Activated CD4-positive, alpha-beta T cell treated with anti-CD3 and anti-CD28 coated beads for 36 hours (primary cell): Measurements from ENCODE around the gene CARM1. TPM values are rescaled to one million over a fixed set of nuclear protein-coding genes. Genes with fewer than 3 reads are reported as not detected.
"Not testable (repeated sequence)": the region's sequence is repeated elsewhere in the genome, so short reads cannot be mapped to it uniquely, and the experiment has no call there.

ENCODE experiments used
- ATAC-seq: fragments of 200-7000 bp; cut with Tn5 transposase; one replicate; pipeline ENCODE4 v1.10.0; 2021; ENCODE audit warnings: mild to moderate bottlenecking, moderate library complexity
- CTCF ChIA-PET: fragments of 350-600 bp; sonication (Branson Sonifier 250); formaldehyde crosslinking; loops from one replicate; lab custom pipeline; 2021; ENCODE audit warnings: antibody characterized with exemption; lab: Charles Lee
- POLR2A ChIA-PET: fragments of 350-600 bp; sonication (Branson Sonifier 250); formaldehyde crosslinking; loops from one replicate; lab custom pipeline; 2021; ENCODE audit warnings: antibody characterized with exemption, inconsistent platforms; lab: Charles Lee
- DNase-seq: peaks from one replicate; pipeline ENCODE4 v3.0.0-alpha.2; 2020
- H3K27ac Mint-ChIP-seq: one replicate; pipeline ENCODE4 v1.8.0; 2021; ENCODE audit warnings: mixed read lengths
- H3K27me3 Mint-ChIP-seq: one replicate; pipeline ENCODE4 v1.8.0; 2021; ENCODE audit warnings: mixed read lengths
- H3K36me3 Mint-ChIP-seq: one replicate; pipeline ENCODE4 v1.8.0; 2021; ENCODE audit warnings: low read depth, mixed read lengths
- H3K4me1 Mint-ChIP-seq: one replicate; pipeline ENCODE4 v1.8.0; 2021; ENCODE audit warnings: mixed read lengths
- H3K4me3 Mint-ChIP-seq: one replicate; pipeline ENCODE4 v1.8.0; 2021; ENCODE audit warnings: mild to moderate bottlenecking, moderate library complexity, mixed read lengths
- H3K9me3 Mint-ChIP-seq: one replicate; pipeline ENCODE4 v1.8.0; 2021; ENCODE audit warnings: low read depth, mixed read lengths
- intact Hi-C, 2 experiments: fragments of 100-400 bp; cut with DNase I in 1 of 2; cut with micrococcal nuclease in 1 of 2; formaldehyde crosslinking; loops; one replicate each; pipeline versions ENCODE4 v1.14.2 to v1.15.1; 2022 to 2024; cut with DNase I, micrococcal nuclease
- total RNA-seq, 2 experiments: library from RNA; stranded (reverse); gene quantifications; one replicate each; pipeline ENCODE4 v1.2.3, GENCODE V29; 2021

The CARM1 gene
- total RNA-seq, 2 experiments from 2014 or later = 82.3 to 96.8 TPM

DNA sequence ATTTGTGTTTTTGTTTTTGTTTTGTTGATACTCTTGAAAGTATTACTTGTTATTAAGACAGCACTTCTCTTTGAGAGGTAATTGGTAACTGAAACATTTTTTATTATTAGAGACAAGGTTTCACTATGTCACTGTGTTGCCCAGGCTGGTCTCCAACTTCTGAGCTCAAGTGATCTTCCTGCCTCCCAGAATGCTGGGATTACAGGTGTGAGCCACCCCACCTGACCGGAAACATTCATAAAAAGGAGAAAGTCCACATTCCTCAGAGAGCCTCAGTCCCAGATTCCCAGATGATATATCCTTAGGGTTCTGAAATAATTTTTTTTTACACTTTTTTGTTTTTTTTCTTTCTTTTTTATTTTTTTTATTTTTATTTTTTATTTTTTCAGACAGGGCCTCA, 2.7 kb downstream of the CARM1 start:
- no peak overlapping the region for H3K4me3 Mint-ChIP-seq
- intact Hi-C loops = loop anchor here (5.0 to 10.0 kb wide), 3 partner anchors 53 to 769 kb away; partner anchors contain the start of genes ANGPTL6 (in 1 of the 2), KANK2 (in 1 of the 2), PPAN (in 1 of the 2) and TIMM29 (in 1 of the 2)
- ChIA-PET POLR2A (interaction anchor here (0.6 kb wide), 2 partner anchors 252 to 705 kb away, joined by 4 to 5 read pairs; no protein-coding TSS in a partner anchor), CTCF (interaction anchor here (0.9 to 2.6 kb wide), 2 partner anchors 10 to 274 kb away, joined by 4 to 13 read pairs; no protein-coding TSS in a partner anchor)
- no peaks in the 10 kb centered on the region for H3K9me3 Mint-ChIP-seq
- no peaks in the 10 kb centered on the region for H3K27me3 Mint-ChIP-seq
- ATAC-seq = no peak
- DNase-seq = no peak
- H3K36me3 Mint-ChIP-seq = peaks cover 8% of the 10 kb centered on the region
- peaks cover 45% of the 10 kb centered on the region for H3K4me1 Mint-ChIP-seq
- peak overlapping the region; percentile 51 for H3K27ac Mint-ChIP-seq

DNA sequence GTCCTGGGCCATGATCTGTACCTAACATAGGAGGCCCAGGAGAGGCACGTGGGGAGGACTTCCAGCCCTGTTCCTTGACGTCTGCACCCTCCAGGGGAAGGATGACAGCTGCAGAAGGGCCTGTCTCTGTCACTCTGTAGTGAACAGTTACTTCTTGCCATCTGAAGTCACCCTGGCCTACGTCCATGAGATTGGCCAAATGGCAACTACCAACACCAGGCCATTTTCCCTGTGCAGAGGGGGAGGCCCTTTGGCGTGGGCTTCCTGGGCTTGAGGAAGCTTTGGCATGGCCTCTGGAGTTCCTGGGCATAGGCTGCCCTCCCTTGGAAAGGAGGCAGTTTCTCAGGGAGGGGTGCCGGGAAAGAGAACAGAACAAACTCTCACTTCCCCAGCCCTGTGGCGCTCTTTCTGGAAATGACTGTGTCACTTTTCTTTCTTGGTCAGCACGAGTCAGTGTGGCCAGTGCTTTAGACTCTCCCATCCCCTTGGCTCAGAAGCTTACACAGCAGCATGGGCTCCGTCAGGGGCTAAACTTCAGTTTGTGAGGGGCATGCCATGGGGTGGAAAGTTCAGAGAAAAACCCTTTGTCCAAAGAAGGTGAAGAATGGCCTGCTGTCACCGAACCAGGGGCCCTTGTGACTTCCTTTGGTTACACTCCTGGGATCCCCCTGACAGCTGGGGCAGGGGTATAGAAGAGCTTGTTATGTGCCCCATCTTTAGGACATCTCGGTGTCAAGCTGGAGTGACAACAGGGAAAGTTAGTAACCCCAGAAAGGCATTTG, 5.3 kb downstream of the CARM1 start:
- Mint-ChIP-seq H3K4me3 (no peak overlapping the region), H3K36me3 (peaks cover 13% of the 10 kb centered on the region), H3K9me3 (no peaks in the 10 kb centered on the region), H3K27me3 (no peaks in the 10 kb centered on the region), H3K27ac (peak overlapping the region; percentile 47), H3K4me1 (peaks cover 42% of the 10 kb centered on the region)
- POLR2A ChIA-PET = interaction anchor here (0.6 kb wide), 1 partner anchor 222 kb away, joined by 3 read pairs; no protein-coding TSS in a partner anchor
- DNase-seq (peak; percentile 25), ATAC-seq (peak; percentile 14)
- intact Hi-C loops = loop anchor here in 1 of 2 experiments (10.0 kb wide), 1 partner anchor 772 kb away; the partner anchor contains the start of genes ANGPTL6 and PPAN
- CTCF ChIA-PET = interaction anchor here (0.7 to 1.2 kb wide), 3 partner anchors 12 to 250 kb away, joined by 3 to 5 read pairs (median 3); no protein-coding TSS in a partner anchor

GRCh38 chr19:10877608-10878007, 6.3 kb downstream of the CARM1 start:
- CTCF ChIA-PET = interaction anchor here (0.6 to 1.2 kb wide), 3 partner anchors 11 to 249 kb away, joined by 3 read pairs; no protein-coding TSS in a partner anchor
- H3K27me3 Mint-ChIP-seq, ATAC-seq, DNase-seq, H3K9me3 Mint-ChIP-seq, H3K4me3 Mint-ChIP-seq, POLR2A ChIA-PET: not testable (repeated sequence)
- Mint-ChIP-seq H3K36me3 (peaks cover 12% of the 10 kb centered on the region), H3K27ac (peak overlapping the region; percentile 86), H3K4me1 (peaks cover 41% of the 10 kb centered on the region)
- intact Hi-C loops = loop anchor here in 1 of 2 experiments (2.0 to 10.0 kb wide), 2 partner anchors 83 to 773 kb away; partner anchors contain the start of genes ANGPTL6, PPAN and SMARCA4

GRCh38 chr19:10878253-10878652, 6.9 kb downstream of the CARM1 start:
- Mint-ChIP-seq H3K27ac (peak overlapping the region; percentile 86), H3K4me1 (peaks cover 35% of the 10 kb centered on the region), H3K27me3 (no peaks in the 10 kb centered on the region), H3K4me3 (no peak overlapping the region), H3K9me3 (no peaks in the 10 kb centered on the region), H3K36me3 (peaks cover 9% of the 10 kb centered on the region)
- POLR2A ChIA-PET = no interaction called here
- intact Hi-C loops = loop anchor here in 1 of 2 experiments (2.0 to 10.0 kb wide), 2 partner anchors 83 to 773 kb away; partner anchors contain the start of genes ANGPTL6, PPAN and SMARCA4
- no peak for DNase-seq
- ATAC-seq = no peak
- CTCF ChIA-PET = no interaction called here

- intact Hi-C loops = no loop called here
- ChIA-PET CTCF (interaction anchor here (0.6 to 2.5 kb wide), 5 partner anchors 10 to 373 kb away, joined by 3 to 10 read pairs (median 3); partner anchors contain the start of gene CARM1), POLR2A (interaction anchor here (0.5 to 0.8 kb wide), 3 partner anchors 36 to 329 kb away, joined by 3 read pairs; no protein-coding TSS in a partner anchor)
- H3K27me3 Mint-ChIP-seq = no peaks in the 10 kb centered on the region
- peaks cover 25% of the 10 kb centered on the region for H3K4me1 Mint-ChIP-seq
- H3K4me3 Mint-ChIP-seq = no peak overlapping the region
- no peak overlapping the region for H3K27ac Mint-ChIP-seq
- DNase-seq (no peak), ATAC-seq (no peak)
- peaks cover 7% of the 10 kb centered on the region for H3K36me3 Mint-ChIP-seq
- no peaks in the 10 kb centered on the region for H3K9me3 Mint-ChIP-seq
These were observed 10.2 kb downstream of the CARM1 start for GRCh38 chr19:10881403-10882107.

GRCh38 chr19:10882108-10882457, 10.7 kb downstream of the CARM1 start:
- Mint-ChIP-seq H3K4me1 (peaks cover 20% of the 10 kb centered on the region), H3K9me3 (no peaks in the 10 kb centered on the region), H3K27me3 (no peaks in the 10 kb centered on the region), H3K36me3 (peaks cover 7% of the 10 kb centered on the region), H3K27ac (no peak overlapping the region), H3K4me3 (no peak overlapping the region)
- ATAC-seq = no peak
- CTCF ChIA-PET = no interaction called here
- DNase-seq = no peak
- intact Hi-C loops = no loop called here
- POLR2A ChIA-PET = interaction anchor here (0.5 to 0.8 kb wide), 3 partner anchors 35 to 330 kb away, joined by 3 read pairs; no protein-coding TSS in a partner anchor

DNA sequence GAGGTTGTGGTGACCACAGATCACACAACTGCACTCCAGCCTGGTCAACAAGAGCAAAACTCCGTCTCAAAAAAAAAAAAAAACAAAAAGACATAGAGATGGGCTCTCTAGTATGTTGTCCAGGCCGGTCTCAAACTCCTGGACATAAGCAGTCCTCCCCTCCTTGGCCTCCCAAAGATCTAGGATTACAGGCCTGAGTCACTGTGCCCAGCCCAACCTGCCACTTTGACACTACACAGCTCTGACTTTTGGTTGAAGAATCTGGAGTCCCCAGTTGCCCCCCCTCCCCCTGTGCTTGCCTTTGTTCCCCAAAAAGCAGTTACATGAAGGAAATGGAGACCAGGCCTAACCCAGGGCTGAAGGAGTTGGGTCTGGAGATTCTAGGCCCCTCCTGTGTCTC, 12.9 kb downstream of the CARM1 start:
- Mint-ChIP-seq H3K9me3 (no peaks in the 10 kb centered on the region), H3K27me3 (no peaks in the 10 kb centered on the region), H3K36me3 (peaks cover 6% of the 10 kb centered on the region), H3K4me1 (peaks cover 4% of the 10 kb centered on the region), H3K27ac (no peak overlapping the region), H3K4me3 (no peak overlapping the region)
- ChIA-PET POLR2A (no interaction called here), CTCF (interaction anchor here (0.9 kb wide), 1 partner anchor 1980 kb away, joined by 4 read pairs; no protein-coding TSS in a partner anchor)
- ATAC-seq = no peak
- no peak for DNase-seq
- intact Hi-C loops = no loop called here

DNA sequence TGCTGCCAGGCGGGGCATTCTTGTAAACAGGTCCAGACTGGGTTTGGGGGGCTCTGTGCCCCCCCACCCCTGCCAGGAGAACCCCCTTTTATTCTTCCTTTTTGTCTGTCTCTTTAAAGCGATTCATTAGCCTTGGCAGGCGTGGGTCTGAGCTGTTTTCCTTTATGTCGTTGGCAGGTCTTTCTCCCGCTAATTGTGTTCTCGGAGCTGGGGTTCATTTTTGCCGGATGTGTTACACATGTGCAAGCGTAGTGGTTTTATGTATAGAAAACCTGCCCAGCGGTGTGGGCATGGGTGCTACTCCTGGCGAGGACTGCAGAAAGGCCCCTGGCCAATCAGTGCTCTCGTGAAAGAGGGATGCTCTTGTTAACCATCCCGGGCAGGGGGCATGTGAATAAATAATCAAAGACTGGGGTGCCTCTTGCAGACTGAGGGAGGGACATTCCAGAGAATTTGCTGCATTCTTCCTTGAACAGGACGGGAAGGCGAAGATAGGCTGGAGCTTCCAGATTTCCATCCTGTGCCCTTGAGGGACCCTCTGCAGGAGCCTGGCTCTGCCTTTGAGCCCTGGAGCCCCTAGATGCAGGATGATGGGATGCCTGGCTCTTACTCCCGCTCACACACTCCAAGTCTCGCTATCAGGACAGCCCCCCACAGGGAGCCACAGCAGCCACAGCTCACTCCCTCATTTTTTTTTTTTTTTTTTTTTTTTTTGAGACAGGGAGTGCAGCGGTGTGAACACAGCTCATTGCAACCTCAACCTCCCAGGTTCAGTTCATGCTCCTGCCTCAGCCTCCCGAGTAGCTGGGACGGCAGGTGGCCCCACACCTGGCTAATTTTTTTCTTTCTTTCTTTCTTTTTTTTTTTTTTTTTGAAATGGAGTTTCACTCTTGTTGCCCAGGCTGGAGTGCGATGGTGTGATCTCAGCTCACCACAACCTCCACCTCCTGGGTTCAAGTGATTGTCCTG, 14.1 kb downstream of the CARM1 start:
- no peaks in the 10 kb centered on the region for H3K4me1 Mint-ChIP-seq
- no peak for DNase-seq
- POLR2A ChIA-PET = no interaction called here
- H3K27me3 Mint-ChIP-seq = no peaks in the 10 kb centered on the region
- H3K27ac Mint-ChIP-seq = no peak overlapping the region
- peaks cover 3% of the 10 kb centered on the region for H3K36me3 Mint-ChIP-seq
- CTCF ChIA-PET = interaction anchor here (0.6 to 1.2 kb wide), 5 partner anchors 12 to 1978 kb away, joined by 3 to 4 read pairs (median 4); no protein-coding TSS in a partner anchor
- no peak for ATAC-seq
- no peaks in the 10 kb centered on the region for H3K9me3 Mint-ChIP-seq
- intact Hi-C loops = no loop called here
- H3K4me3 Mint-ChIP-seq = no peak overlapping the region

GRCh38 chr19:10887616-10888367, 16.4 kb downstream of the CARM1 start:
- DNase-seq (no peak), ATAC-seq (no peak)
- Mint-ChIP-seq H3K4me1 (no peaks in the 10 kb centered on the region), H3K36me3 (peaks cover 3% of the 10 kb centered on the region), H3K27me3 (no peaks in the 10 kb centered on the region), H3K27ac (no peak overlapping the region), H3K9me3 (no peaks in the 10 kb centered on the region), H3K4me3 (no peak overlapping the region)
- ChIA-PET POLR2A (no interaction called here), CTCF (interaction anchor here (0.7 to 1.7 kb wide), 4 partner anchors 11 to 206 kb away, joined by 3 to 5 read pairs (median 4); partner anchors contain the start of gene DNM2)
- intact Hi-C loops = no loop called here
